Activated CD8-positive, alpha-beta memory T cell treated with anti-CD3 and anti-CD28 coated beads, Interleukin-2, amount 50 U/mL, for 1 hour (primary cell): ENCODE measurements around the gene HVCN1.
"Not testable (repeated sequence)": the region's sequence is repeated elsewhere in the genome, so short reads cannot be mapped to it uniquely, and the experiment has no call there.

Source experiments
- DNase-seq: peaks from one replicate; pipeline ENCODE4 v3.0.0-alpha.2; 2020; ENCODE audit errors: extremely low read depth

The HVCN1 gene

GRCh38 chr12:110688446-110689280 lies at the start of gene HVCN1:
HVCN1 (minus strand) TSS chr12:110689115; CDS start chr12:110683245, 5,870 bp downstream.
- DNase-seq, result no peak

- no peak for DNase-seq
Observed at GRCh38 chr12:110737532-110737931, 48.6 kb upstream of the HVCN1 start.

DNA sequence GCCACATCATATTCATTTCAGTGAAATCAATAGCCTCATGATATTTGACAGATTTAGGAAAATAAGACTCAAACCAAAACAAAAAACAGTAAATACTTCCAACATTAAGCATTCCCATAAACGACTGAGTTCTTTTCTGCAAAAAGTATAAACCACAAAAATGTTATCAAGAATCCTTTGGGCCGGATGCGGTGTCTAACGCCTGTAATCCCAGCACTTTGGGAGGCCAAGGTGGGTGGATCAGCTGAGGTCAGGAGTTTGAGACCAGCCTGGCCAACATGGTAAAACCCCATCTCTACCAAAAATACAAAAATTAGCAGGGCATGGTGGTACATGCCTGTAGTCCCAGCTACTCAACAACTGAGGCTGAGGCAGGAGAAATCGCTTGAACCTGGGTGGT lies 48.1 kb upstream of the HVCN1 start:
- not testable (repeated sequence) for DNase-seq

- DNase-seq, result no peak
Observed at GRCh38 chr12:110733900-110734299, 45.0 kb upstream of the HVCN1 start.

DNA sequence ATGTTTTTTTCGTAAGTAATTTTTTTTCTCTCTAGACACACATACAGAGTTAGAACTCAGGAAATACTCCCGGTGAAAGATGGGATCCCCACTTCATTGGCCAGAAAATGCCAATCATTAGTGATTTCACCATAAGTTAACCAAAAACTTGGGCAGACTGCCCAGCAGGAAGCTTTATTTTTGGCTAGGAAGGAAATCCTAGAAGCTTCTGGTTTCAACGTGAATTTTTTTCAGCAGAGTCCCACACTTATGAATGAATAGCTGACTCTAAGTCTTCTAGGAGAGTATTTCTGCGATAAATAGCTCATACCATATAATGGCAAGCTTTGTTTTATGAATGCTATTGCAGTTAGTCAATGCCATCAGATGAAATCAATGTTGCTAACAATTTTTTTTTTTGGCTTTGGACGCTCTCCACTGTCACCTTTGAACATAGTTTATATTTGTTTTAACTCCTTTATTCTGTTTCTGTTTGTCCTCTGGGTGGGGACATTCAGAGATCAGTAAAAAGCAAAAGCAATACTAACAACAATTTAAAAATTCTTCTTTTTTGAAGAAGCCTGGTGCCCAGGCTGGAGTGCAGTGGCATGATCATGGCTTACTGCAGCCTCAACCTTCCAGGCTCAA lies 44.3 kb upstream of the HVCN1 start:
- DNase-seq, result no peak

DNA sequence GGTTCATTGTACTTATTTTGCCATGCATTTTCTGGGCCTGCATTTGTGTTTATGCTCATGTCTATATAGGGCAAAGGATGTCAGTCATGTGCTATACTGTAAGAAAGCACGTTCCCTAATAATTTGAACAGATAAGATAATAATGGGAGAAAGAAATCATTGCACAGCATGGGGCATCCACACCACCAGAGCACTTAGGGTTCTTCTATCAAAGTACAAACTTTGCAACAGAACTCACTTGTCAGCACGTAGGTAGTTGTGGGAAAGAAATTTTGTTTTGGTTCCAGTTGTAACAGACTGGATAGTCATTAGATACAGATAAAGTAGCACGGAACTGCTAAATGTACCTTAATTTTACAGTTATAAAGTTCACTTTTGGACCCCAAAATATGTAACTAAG lies 43.7 kb upstream of the HVCN1 start:
- DNase-seq, result no peak

GRCh38 chr12:110731479-110731878 lies 42.6 kb upstream of the HVCN1 start:
- no peak for DNase-seq

GRCh38 chr12:110728628-110729027 lies 39.7 kb upstream of the HVCN1 start:
- no peak for DNase-seq

DNA sequence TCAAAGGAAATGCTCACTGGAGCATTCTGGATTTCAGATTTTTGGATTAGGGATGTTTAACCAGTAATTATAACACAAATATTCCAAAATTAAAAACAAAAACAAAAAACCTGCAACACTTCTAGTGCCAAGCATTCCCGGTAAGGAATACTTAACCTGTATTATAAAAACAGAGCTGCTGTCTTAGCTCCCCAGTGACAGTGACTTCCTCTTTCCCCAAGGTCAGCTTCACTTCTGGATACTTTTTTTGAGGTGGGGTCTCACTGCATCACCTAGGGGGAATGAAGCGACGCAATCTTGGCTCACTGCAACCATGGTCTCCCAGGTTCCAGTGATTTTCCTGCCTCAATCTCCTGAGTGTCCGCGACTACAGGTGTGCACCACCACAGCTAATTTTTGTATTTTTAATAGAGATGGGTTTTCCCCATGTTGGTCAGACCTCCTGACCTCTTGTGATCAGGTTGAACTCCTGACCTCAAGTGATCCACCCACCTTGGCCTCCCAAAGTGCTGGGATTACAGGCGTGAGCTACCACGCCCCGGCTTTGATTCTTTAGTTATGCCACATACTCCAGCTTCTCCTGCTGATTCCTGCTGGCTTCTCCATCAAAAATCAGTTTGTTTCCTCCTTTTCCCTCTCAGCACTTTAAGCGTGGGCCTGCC lies 37.9 kb upstream of the HVCN1 start:
- DNase-seq, result no peak

DNA sequence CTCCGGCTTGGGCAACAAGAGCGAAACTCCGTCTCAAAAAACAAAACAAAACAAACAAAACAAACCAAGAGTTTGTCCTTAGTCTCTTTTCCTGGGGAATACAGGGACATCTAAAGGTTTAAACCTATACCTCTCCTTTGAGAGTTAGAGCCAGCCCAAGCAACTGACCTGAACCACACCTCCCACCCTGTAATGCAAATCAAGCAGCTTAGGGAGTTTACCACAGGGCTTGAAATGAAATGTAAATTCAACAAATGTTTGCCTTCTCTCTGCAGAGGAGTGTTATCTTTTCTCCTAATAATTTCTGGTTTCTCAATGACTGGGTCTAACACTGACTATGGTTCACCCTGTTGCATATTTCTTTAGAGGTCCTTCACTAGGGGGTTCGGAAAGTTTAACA lies 37.1 kb upstream of the HVCN1 start:
- DNase-seq, result no peak

DNA sequence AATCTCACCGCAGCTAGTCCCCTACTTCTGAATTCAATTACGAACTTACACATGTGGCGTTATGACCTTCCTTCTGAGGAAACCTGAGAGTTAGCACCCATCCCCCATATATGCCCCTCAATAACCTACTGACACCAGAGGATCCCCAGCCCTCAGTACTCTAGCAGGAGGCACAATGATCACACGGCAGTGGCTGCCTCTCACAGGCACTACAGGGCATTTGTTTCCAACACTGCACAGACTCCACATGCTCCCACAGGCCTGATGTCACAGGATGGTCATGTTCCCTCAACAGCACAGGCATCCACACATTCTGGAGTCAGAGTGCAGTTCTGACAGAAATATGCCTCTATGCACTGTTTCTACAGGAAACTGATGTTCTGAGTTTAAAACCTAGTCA lies 36.4 kb upstream of the HVCN1 start:
- no peak for DNase-seq

- not testable (repeated sequence) for DNase-seq
Observed at GRCh38 chr12:110722892-110723291, 34.0 kb upstream of the HVCN1 start.

GRCh38 chr12:110721570-110721969 lies 32.7 kb upstream of the HVCN1 start:
- no peak for DNase-seq

GRCh38 chr12:110720516-110720915 lies 31.6 kb upstream of the HVCN1 start:
- no peak for DNase-seq

GRCh38 chr12:110718222-110718908 lies 29.4 kb upstream of the HVCN1 start:
- DNase-seq, result no peak

DNA sequence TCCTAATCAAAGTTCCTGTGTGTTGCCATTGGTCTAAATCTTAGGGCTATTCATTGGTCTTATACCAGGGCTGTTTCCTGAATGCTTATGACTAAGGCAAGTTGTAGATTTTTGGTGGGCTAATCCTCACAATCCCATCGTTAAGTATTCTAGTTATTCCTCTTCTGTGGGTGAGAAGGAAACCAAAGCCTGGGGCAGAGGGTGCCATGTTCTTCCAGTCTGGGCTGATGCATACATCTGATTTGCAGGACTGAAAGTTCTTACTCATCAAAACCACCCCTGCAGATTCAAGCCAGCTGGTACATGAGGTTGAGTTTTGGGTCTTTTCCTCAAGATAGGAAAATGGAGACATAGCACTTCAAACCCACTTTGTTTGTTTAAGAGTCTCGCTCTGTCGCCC lies 28.1 kb upstream of the HVCN1 start:
- DNase-seq, result no peak

DNA sequence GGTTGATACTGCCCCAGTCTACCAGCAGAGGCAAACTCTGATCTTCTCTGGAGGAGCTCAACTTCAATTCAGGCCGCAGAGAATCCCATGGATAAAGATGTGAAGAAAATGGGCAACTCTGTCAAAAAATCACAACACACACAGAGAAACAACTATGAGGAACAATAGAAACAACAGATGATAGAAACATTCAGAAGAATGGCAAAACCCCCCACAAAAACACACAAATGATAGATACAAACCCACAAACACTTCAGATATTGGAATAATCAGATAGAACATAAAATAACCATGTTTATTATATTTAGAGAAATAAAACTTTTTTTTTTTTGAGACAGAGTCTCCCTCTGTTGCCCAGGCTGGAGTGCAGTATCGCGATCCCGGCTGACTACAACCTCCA lies 20.0 kb upstream of the HVCN1 start:
- no peak for DNase-seq

DNA sequence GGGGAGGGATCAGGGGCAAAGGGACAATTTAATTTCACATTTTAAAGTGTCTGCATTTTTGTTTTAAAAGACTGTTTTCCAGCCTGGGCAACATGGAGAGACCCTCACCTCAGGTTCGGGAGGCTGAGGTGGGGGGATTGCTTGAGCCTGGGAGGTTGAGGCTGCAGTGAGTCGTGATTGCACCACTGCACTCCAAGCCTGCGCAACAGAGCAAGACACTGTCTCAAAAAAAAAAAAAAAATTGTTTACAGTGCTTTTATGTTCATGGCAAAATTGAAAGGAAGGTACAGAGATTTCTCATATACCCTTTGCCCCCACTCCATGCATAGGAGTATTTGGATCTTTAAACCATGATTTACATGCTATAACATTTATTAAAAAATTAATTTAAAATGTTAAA lies 16.4 kb upstream of the HVCN1 start:
- no peak for DNase-seq

- DNase-seq, result no peak
Observed at GRCh38 chr12:110704750-110705149, 15.8 kb upstream of the HVCN1 start.

DNA sequence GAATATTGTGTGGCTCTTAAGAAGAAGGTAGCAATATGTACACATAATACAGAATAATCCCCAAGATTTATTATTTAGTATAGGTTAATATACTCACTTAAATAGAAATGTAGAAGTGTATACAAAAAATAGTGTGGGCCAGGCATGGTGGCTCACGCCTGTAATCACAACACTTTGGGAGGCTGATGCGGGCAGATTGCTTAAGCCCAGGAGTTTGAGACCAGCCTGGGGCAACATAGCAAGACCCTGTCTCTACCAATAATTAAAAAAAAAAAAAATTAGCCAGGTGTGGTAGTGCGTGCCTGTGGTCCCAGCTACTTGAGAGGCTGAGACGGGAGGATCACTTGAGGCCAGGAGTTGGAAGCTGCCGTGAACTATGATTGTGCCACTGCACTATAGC lies 15.3 kb upstream of the HVCN1 start:
- DNase-seq, result no peak

DNA sequence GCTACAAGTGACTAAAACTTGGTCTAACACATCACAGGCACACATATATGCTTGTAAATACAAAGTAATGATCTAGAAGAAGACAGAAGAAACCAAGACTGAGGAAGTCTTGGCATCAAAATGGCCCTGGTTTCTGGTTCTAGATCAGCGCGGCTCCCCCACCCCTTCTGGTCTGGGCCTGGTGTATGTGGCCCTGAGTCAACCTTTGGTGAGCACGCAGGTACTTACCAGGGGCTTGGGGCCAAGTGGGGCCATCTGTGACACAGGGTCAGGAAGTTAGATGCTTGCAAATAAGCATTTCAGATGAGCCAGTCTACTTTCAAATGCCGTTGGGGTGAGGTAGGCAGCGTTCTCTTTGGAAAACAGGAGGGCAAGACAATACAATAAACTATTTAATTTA lies 13.2 kb upstream of the HVCN1 start:
- DNase-seq, result no peak
